Measurements from ENCODE around the gene TRRAP. TPM values are rescaled to one million over a fixed set of nuclear protein-coding genes. Genes with fewer than 3 reads are reported as not detected.
A peak's percentile ranks its signal among the peaks of the same experiment; 100 is the strongest.
"Not testable (repeated sequence)": the region's sequence is repeated elsewhere in the genome, so short reads cannot be mapped to it uniquely, and the experiment has no call there.

The TRRAP gene
- total RNA-seq, 2 donors from 2014 or later = 70.1 to 77.2 TPM

DNA sequence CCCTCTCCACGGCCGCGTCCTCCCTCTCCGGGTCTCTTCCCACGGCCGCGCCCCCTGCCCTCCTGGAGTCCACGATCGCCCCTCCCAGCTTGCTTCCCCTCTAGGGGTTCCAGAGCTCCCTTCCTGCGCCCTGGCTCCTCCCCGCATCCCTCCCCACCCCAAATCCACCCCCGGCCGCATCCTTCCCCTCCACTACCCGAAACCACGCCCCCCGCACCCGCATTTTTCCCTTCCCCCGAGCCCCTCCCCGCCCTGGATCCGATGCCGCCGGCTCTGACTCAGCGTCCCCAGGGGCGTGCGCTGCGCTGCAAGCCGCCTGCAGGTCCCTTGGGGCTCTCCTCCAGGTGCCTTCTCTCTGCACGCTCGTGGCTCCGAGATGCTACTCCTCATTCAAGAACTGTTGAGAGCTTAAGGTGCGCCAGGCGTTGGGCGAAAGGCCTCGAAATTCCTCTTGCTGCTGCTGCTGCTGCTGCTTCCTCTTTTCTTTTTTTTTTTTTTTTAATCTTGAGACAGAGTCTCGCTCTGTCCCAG is 8.1 kb upstream of the TRRAP start:
- H3K9me3 ChIP-seq (ENCODE audit: control insufficient read depth, low read length, poor library complexity, severe bottlenecking) = no peaks in the 10 kb centered on the region
- Mint-ChIP-seq H3K4me3 (peak overlapping the region; percentile 87), H3K27ac (peak overlapping the region; percentile 21), H3K4me1 (peaks cover 3% of the 10 kb centered on the region), H3K36me3 (ENCODE audit: low read depth) (no peaks in the 10 kb centered on the region), H3K27me3 (no peaks in the 10 kb centered on the region)
- ATAC-seq = peak; percentile 83
- DNase-seq = peak; percentile 28 to 59 (median 42)

- Mint-ChIP-seq H3K27ac (peak overlapping the region; percentile 21), H3K4me3 (peak overlapping the region; percentile 87), H3K36me3 (ENCODE audit: low read depth) (no peaks in the 10 kb centered on the region), H3K4me1 (peaks cover 3% of the 10 kb centered on the region), H3K27me3 (no peaks in the 10 kb centered on the region)
- DNase-seq = no peak
- no peak for ATAC-seq
- no peaks in the 10 kb centered on the region for H3K9me3 ChIP-seq (ENCODE audit: control insufficient read depth, low read length, poor library complexity, severe bottlenecking)
Measured at GRCh38 chr7:98870807-98871491, 7.4 kb upstream of the TRRAP start.

DNA sequence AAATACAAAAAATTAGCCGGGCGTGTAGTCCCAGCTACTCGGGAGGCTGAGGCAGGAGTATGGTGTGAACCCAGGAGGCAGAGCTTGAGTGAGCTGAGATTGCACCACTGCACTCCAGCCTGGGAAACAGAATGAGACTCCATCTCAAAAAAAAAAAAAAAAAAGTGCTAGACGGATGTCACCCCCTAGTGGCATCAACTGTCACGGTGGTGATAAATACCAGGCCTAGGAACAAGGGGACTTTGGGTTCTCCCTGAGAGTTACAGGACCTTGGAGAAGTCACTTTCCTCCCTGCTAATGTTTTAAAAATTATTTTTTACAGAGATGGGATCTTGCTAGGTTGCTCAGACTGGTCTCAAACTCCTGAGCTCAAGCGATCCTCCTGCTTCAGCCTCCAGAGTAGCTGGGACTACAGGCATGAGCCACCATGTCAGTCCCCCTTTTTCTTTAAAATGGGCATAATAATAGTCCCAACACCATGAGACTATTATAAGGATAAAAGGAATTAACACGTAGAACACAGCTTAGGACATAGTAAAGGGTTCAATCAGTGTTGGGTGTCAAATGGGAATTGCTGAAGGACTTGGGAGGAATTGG is 5.9 kb upstream of the TRRAP start:
- no peaks in the 10 kb centered on the region for H3K27me3 Mint-ChIP-seq
- DNase-seq = no peak
- peak; percentile 44 for ATAC-seq
- H3K4me1 Mint-ChIP-seq = peaks cover 3% of the 10 kb centered on the region
- H3K36me3 Mint-ChIP-seq (ENCODE audit: low read depth) = no peaks in the 10 kb centered on the region
- H3K9me3 ChIP-seq (ENCODE audit: control insufficient read depth, low read length, poor library complexity, severe bottlenecking) = no peaks in the 10 kb centered on the region
- no peak overlapping the region for H3K27ac Mint-ChIP-seq
- no peak overlapping the region for H3K4me3 Mint-ChIP-seq

DNA sequence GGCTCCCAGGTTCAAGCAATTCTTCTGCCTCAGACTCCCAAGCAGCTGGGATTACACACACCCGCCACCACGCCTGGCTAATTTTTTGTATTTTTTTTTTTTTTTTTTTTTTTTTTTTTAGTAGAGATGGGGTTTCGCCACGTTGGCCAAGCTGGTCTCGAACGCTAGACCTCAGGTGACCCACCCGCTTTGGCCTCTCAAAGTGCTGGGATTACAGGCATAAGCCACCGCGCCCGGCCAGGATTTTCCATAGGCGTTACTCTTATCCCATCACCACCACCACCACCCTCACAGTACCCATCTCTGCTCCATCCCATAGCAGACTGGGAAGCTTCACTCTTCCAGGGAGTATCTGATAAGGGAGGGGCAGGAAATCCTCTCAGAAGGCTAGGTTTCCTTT is 4.7 kb upstream of the TRRAP start:
- not testable (repeated sequence) for H3K4me1 Mint-ChIP-seq; H3K27ac Mint-ChIP-seq; H3K4me3 Mint-ChIP-seq; H3K27me3 Mint-ChIP-seq; H3K36me3 Mint-ChIP-seq (ENCODE audit: low read depth); H3K9me3 ChIP-seq (ENCODE audit: control insufficient read depth, low read length, poor library complexity, severe bottlenecking); DNase-seq; ATAC-seq

DNA sequence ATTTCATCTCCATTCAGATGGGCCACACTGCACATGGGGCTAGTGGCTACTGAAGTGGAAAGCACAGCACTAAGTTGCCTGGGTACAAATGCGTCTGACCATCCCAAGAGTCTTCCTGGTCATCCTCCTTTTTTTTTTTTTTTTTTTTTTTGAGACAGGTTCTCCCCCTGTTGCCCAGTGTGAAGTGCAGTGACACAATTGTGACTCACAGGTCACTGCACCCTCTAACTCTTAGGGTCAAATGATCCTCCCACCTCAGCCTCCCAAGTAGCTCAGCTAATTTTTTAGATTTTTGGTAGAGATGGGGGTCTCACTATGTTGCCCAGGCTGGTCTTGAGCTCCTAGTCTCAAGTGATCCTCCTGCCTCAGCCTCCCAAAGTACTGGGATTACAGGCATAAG is 3.4 kb upstream of the TRRAP start:
- no peak overlapping the region for H3K4me3 Mint-ChIP-seq

DNA sequence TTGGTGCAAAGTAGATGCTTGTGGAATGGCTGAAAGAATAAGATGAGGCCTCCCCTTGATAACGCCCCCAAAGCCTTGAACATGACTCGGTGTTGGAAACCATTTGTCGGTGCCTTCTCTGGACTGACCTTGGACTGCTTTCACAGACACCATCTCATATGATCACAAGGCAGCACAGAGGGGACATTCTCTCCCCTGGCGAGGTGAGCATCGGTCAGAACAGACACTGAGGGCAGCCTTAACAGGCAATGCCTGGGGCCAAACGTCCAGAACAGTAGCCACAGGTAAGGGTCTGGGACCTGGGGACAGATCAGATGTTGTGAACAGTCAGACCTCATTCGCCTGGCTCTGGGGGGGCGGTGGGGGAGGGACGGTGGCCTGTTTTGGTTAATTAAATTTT is 2.8 kb upstream of the TRRAP start:
- Mint-ChIP-seq H3K4me3 (no peak overlapping the region), H3K27ac (no peak overlapping the region), H3K27me3 (no peaks in the 10 kb centered on the region)

More for the DNA sequence above, 3.4 kb upstream of the TRRAP start:
- no peak for ATAC-seq
- Mint-ChIP-seq H3K36me3 (ENCODE audit: low read depth) (no peaks in the 10 kb centered on the region), H3K4me1 (peaks cover 10% of the 10 kb centered on the region), H3K27me3 (no peaks in the 10 kb centered on the region), H3K27ac (no peak overlapping the region)
- H3K9me3 ChIP-seq (ENCODE audit: control insufficient read depth, low read length, poor library complexity, severe bottlenecking) = no peaks in the 10 kb centered on the region
- no peak for DNase-seq

GRCh38 chr7:98877146-98877545 is 1.2 kb upstream of the TRRAP start:
- Mint-ChIP-seq H3K27me3 (no peaks in the 10 kb centered on the region), H3K4me3 (peak overlapping the region; percentile 94), H3K27ac (peak overlapping the region; percentile 56), H3K36me3 (ENCODE audit: low read depth) (no peaks in the 10 kb centered on the region), H3K4me1 (peaks cover 10% of the 10 kb centered on the region)
- H3K9me3 ChIP-seq (ENCODE audit: control insufficient read depth, low read length, poor library complexity, severe bottlenecking) = no peaks in the 10 kb centered on the region
- no peak for ATAC-seq
- DNase-seq = no peak

More for the DNA sequence above, 2.8 kb upstream of the TRRAP start:
- H3K4me1 Mint-ChIP-seq = peaks cover 8% of the 10 kb centered on the region
- DNase-seq (no peak), ATAC-seq (no peak)
- H3K9me3 ChIP-seq (ENCODE audit: control insufficient read depth, low read length, poor library complexity, severe bottlenecking) = no peaks in the 10 kb centered on the region
- no peaks in the 10 kb centered on the region for H3K36me3 Mint-ChIP-seq (ENCODE audit: low read depth)

DNA sequence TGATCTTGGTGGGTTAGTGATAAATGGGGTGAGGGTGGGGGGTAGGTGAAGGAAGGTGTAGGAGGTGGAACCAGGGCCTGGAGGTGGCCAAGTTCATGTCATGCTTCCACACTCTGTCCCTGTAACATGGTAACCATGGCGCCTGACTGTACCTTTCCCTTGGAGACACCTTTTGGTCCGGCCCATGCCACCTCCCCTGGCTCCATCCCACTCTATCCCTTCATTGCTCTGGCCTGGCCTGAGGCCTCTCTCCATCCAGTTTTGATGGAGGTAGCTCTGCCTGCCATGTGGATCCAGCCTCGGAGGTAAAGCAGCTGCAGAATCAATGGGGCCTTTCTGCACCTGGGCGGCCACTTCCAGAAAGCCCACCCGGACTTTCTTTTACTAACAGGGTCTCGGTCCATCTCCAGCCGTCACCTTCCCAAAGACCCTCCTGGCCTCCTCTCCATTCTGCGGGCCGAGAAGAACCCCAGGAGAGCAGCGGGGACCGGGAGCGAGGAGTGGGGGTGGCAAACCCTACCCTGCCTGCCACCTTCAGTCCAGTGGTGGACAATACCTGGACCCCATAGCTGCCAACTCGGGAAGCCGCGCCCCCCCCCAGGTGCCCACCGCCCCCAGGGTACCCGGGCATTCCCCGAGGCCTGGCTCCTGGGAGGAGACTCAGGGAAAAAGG is 504 bp upstream of the TRRAP start:
- H3K4me3 Mint-ChIP-seq = peak overlapping the region; percentile 94
- no peaks in the 10 kb centered on the region for H3K36me3 Mint-ChIP-seq (ENCODE audit: low read depth)
- DNase-seq (peak in 1 of 3 donors; percentile 13), ATAC-seq (no peak)
- H3K9me3 ChIP-seq (ENCODE audit: control insufficient read depth, low read length, poor library complexity, severe bottlenecking) = no peaks in the 10 kb centered on the region
- H3K27ac Mint-ChIP-seq = peak overlapping the region; percentile 56
- no peaks in the 10 kb centered on the region for H3K27me3 Mint-ChIP-seq
- H3K4me1 Mint-ChIP-seq = peaks cover 14% of the 10 kb centered on the region

DNA sequence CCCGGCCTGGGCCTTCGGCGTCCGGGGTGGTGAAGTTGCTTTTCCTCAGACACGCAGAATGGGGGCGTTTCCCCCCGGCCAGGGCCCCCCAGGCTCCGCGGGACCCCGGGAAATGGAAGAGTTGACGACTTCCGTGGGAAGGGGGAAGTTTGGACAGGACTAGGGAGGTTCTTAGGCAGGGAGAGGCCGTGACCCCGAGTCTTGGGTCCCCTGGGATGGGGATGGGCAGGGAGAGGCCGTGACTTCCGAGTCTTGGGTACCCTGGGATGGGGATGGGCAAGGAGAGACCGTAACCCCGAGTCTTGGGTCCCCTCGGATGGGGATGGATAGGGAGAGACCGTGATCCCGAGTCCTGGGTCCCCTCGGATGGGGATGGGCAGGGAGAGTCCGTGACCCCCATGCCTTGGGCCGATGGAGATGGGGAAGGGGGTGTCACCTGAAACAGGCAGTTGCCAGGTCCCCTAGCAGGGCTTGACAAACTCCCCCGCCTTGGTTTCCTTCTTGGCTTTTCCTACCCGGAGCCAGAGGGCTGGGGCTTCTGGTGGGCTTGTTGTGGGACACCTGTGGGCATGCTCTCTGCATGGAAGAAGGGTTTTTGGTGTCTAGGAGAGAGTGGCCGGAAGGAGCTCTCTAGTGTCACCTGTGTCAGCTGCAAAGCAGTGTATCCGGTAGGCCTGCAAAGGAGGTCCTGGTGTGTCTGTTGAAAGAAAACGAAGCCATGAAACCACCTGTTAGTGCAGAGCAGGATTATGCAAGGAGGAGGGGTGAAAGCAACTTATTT is 1.1 kb downstream of the TRRAP start:
- DNase-seq = peak; percentile 33 to 50 (median 50)
- no peaks in the 10 kb centered on the region for H3K36me3 Mint-ChIP-seq (ENCODE audit: low read depth)
- peak; percentile 84 for ATAC-seq

GRCh38 chr7:98879979-98880315 is 1.6 kb downstream of the TRRAP start:
- ATAC-seq (no peak), DNase-seq (no peak)
- H3K27ac Mint-ChIP-seq = peak overlapping the region; percentile 96
- no peaks in the 10 kb centered on the region for H3K9me3 ChIP-seq (ENCODE audit: control insufficient read depth, low read length, poor library complexity, severe bottlenecking)
- peaks cover 17% of the 10 kb centered on the region for H3K4me1 Mint-ChIP-seq
- no peaks in the 10 kb centered on the region for H3K27me3 Mint-ChIP-seq
- H3K36me3 Mint-ChIP-seq (ENCODE audit: low read depth) = no peaks in the 10 kb centered on the region
- peak overlapping the region; percentile 94 for H3K4me3 Mint-ChIP-seq

More for the DNA sequence above, 1.1 kb downstream of the TRRAP start:
- H3K9me3 ChIP-seq (ENCODE audit: control insufficient read depth, low read length, poor library complexity, severe bottlenecking) = no peaks in the 10 kb centered on the region
- Mint-ChIP-seq H3K4me1 (peaks cover 17% of the 10 kb centered on the region), H3K4me3 (peak overlapping the region; percentile 94), H3K27ac (peak overlapping the region; percentile 96), H3K27me3 (no peaks in the 10 kb centered on the region)

DNA sequence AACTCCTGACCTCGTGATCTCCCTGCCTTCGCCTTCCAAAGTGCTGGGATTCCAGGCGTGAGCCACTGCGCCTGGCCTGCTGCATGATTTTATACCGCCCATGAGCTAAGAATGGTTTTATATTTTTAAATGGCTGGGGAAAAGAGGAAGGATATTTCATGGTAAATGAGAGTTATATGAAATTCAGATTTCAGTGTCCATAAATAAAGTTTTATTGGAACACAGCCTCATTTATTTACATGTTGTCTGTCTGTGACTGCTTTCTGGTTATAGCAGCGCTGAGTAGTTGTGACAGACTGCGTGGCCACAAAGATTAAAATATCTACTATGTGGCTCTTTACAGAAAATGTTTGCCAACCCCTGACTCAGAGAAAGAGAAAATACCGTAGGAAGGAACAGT is 2.2 kb downstream of the TRRAP start:
- Mint-ChIP-seq H3K27me3 (no peaks in the 10 kb centered on the region), H3K4me3 (peak overlapping the region; percentile 94), H3K36me3 (ENCODE audit: low read depth) (no peaks in the 10 kb centered on the region), H3K4me1 (peaks cover 17% of the 10 kb centered on the region), H3K27ac (peak overlapping the region; percentile 96)
- no peak for DNase-seq
- no peak for ATAC-seq
- no peaks in the 10 kb centered on the region for H3K9me3 ChIP-seq (ENCODE audit: control insufficient read depth, low read length, poor library complexity, severe bottlenecking)

DNA sequence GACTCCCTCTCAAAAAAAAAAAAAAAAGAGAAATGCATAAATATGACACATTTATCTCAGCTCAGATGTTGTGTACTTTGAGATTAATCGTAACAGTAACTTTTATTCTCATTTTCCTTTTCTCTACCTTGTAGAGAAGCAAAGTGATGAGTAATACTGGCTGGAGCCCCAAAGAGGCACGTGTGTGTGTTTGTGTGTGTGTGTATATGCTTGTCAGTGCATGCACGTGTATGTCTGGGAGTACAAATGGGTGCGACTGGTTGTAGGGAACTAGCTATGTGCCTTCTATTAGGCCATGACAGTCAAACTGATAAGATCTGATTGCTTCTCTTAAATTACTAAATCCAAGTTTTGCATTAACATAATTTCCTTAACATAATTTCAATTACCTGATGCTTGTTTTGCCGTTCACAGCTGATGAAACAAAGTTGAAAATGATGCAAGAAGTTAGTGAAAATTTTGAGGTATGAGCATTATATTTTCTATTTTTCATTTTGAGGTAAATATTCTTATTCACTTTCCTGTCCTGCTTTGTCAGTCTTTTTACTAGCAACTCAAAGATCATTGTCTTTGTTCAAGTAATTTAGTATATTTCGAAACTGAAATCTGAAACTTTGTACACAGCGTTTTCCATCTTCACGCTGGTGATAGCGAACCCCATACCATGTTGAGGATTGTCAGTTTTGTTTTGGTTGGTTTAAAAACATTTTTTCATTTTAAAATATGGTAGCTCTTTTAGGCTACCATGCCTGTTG is 3.4 kb downstream of the TRRAP start:
- H3K27ac Mint-ChIP-seq = peak overlapping the region; percentile 96
- no peaks in the 10 kb centered on the region for H3K9me3 ChIP-seq (ENCODE audit: control insufficient read depth, low read length, poor library complexity, severe bottlenecking)
- H3K27me3 Mint-ChIP-seq = no peaks in the 10 kb centered on the region
- DNase-seq (no peak), ATAC-seq (no peak)
- H3K4me3 Mint-ChIP-seq = peak overlapping the region; percentile 61
- peaks cover 17% of the 10 kb centered on the region for H3K4me1 Mint-ChIP-seq
- no peaks in the 10 kb centered on the region for H3K36me3 Mint-ChIP-seq (ENCODE audit: low read depth)
